AG04449 (cell line): ENCODE measurements around the gene EMC1.

Experiments used
- CTCF ChIA-PET: fragments of 350-600 bp; formaldehyde crosslinking; extraction: SDS; loops from one replicate; lab custom pipeline; 2021; ENCODE audit warnings: antibody characterized with exemption; lab: Yijun Ruan, JAX
- POLR2A ChIA-PET: fragments of 400-600, 350-600 bp; formaldehyde crosslinking; extraction: SDS; loops from one replicate; lab custom pipeline; 2020; ENCODE audit warnings: antibody characterized with exemption, inconsistent platforms; lab: Yijun Ruan, JAX
- DNase-seq: peaks from one replicate; pipeline ENCODE4 v3.0.0-alpha.2; 2010; ENCODE audit warnings: low read depth, low spot score
- H3K4me3 ChIP-seq: 2 replicates; pipeline ENCODE4 v1.5.1; 2011; ENCODE audit warnings: low read depth, mild to moderate bottlenecking, control low read depth, low read length
- CTCF ChIP-seq: IDR thresholded peaks from one replicate; pipeline ENCODE4 v1.5.1; 2011; ENCODE audit warnings: mild to moderate bottlenecking, moderate library complexity, low read length, control low read depth, inconsistent platforms; ENCODE audit not compliant: insufficient read depth; ENCODE audit errors: missing control alignments

The EMC1 gene

GRCh38 chr1:19196331-19196730 is 55.0 kb downstream of the EMC1 start:
- no peak for DNase-seq
- CTCF ChIA-PET = interaction anchor here (1.4 to 1.7 kb wide), 2 partner anchors 13 to 16 kb away, joined by 4 to 5 read pairs; no protein-coding TSS in a partner anchor
- POLR2A ChIA-PET = no interaction called here
- no peak for TF ChIP-seq CTCF
- H3K4me3 ChIP-seq = no peak overlapping the region

- H3K4me3 ChIP-seq = no peak overlapping the region
- TF ChIP-seq CTCF = no peak
- ChIA-PET CTCF (no interaction called here), POLR2A (no interaction called here)
- no peak for DNase-seq
These were observed 58.3 kb downstream of the EMC1 start for GRCh38 chr1:19193004-19193403.

- TF ChIP-seq CTCF = no peak
- DNase-seq = no peak
- CTCF ChIA-PET = no interaction called here
- no peak overlapping the region for H3K4me3 ChIP-seq
- POLR2A ChIA-PET = no interaction called here
These were observed 59.5 kb downstream of the EMC1 start for GRCh38 chr1:19191811-19192210.

- CTCF ChIA-PET = no interaction called here
These were observed 60.9 kb downstream of the EMC1 start for GRCh38 chr1:19190468-19190867.

GRCh38 chr1:19189270-19189669 is 62.1 kb downstream of the EMC1 start:
- H3K4me3 ChIP-seq = no peak overlapping the region
- TF ChIP-seq CTCF = no peak
- DNase-seq = no peak
- CTCF ChIA-PET = no interaction called here
- POLR2A ChIA-PET = no interaction called here

More at GRCh38 chr1:19190468-19190867, 60.9 kb downstream of the EMC1 start:
- H3K4me3 ChIP-seq = no peak overlapping the region
- POLR2A ChIA-PET = no interaction called here
- no peak for DNase-seq
- no peak for TF ChIP-seq CTCF

- H3K4me3 ChIP-seq = no peak overlapping the region
- no peak for DNase-seq
- POLR2A ChIA-PET = no interaction called here
- CTCF ChIA-PET = no interaction called here
- TF ChIP-seq CTCF = no peak
These were observed 63.5 kb downstream of the EMC1 start for GRCh38 chr1:19187852-19188251.
